ENCODE results near the gene RBM18. TPM values are rescaled to one million over a fixed set of nuclear protein-coding genes. Genes with fewer than 3 reads are reported as not detected.

Gene RBM18
- total RNA-seq, 2 experiments from 2014 or later: 23.8 to 24.4 TPM

DNA sequence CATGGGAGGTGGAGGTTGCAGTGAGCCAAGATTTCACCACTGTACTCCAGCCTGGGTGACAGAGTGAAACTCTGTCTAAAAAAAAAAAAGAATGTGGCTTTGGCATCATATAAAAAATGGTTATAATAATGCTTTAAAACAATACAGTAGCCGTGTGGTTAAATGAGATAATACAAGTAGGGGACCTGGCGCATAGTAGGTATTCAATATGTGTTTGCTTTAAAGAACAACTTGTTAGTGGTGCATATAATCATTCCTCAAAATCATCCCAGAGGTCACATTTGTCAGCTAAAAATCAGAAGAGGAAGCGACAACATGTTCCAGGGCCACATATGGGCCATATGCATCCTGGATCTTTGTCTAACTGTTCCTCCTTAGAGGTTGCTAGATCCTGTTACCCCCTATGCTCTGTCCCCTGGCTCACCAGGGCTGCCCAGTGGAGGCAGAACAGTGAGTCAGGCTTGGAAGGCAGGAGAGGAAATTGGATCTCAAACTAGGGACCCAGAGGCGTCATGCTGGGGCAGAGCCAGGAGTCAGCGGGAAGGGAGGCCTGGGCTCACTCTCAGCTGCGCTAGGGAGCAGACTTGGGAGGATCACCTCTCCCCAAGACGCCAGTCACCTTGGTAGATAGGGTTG, 63.6 kb downstream of the RBM18 start:
- H3K27me3 Mint-ChIP-seq: peaks cover 13% of the 10 kb centered on the region
- no peaks in the 10 kb centered on the region for H3K36me3 Mint-ChIP-seq
- H3K27ac Mint-ChIP-seq: no peak overlapping the region
- ATAC-seq (no peak), DNase-seq (no peak)
- CTCF ChIA-PET: no interaction called here
- H3K4me1 Mint-ChIP-seq: no peaks in the 10 kb centered on the region
- H3K9me3 Mint-ChIP-seq (ENCODE audit: low read depth): no peaks in the 10 kb centered on the region
- no peak overlapping the region for H3K4me3 Mint-ChIP-seq

DNA sequence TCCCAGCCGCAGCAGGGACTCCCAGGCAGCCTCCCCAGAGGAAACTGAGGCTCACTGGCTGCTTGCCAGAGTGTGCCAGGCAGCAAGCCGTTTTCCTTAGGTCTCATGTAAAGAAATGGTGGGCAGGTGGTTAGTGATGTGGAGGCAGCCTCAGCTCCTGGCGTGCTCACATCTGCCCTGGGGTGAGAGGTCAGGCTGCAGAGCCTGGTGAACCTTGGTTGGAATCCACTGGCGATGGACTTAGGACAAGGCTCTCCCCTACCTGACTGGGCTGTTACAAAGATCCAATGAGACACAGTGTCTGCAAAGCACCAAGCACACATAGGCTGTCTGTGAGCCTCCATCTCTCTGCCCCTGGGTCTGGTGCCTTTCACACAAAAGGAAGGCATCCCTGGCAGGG, 66.8 kb downstream of the RBM18 start:
- ATAC-seq (no peak), DNase-seq (no peak)
- CTCF ChIA-PET: no interaction called here
- Mint-ChIP-seq H3K9me3 (ENCODE audit: low read depth) (no peaks in the 10 kb centered on the region), H3K27me3 (peaks cover 20% of the 10 kb centered on the region), H3K27ac (no peak overlapping the region), H3K36me3 (no peaks in the 10 kb centered on the region), H3K4me1 (no peaks in the 10 kb centered on the region), H3K4me3 (no peak overlapping the region)

DNA sequence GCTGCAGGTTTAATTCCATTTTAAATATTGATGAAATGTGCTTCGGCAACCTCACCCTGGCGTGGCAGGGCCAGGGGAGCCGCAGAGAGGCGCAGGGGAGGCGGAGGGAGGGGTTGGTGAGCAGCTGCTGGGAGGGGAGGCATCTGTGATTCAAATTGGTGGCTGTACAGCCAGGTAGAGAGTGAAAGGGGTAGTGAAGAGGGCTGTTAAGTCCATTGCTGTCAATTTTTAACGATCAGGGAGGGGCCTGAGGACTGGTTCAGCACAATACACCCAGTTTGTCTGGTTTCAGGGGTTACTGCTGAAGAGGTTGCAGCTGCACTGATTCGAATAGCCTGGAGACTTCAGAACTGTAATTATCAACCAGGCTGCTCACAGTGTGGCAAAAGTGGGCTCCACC, 67.2 kb downstream of the RBM18 start:
- CTCF ChIA-PET: no interaction called here
- H3K27me3 Mint-ChIP-seq: peaks cover 20% of the 10 kb centered on the region
- no peaks in the 10 kb centered on the region for H3K9me3 Mint-ChIP-seq (ENCODE audit: low read depth)
- no peaks in the 10 kb centered on the region for H3K4me1 Mint-ChIP-seq
- no peak for DNase-seq
- H3K4me3 Mint-ChIP-seq: no peak overlapping the region
- H3K27ac Mint-ChIP-seq: no peak overlapping the region
- ATAC-seq: no peak
- H3K36me3 Mint-ChIP-seq: no peaks in the 10 kb centered on the region

DNA sequence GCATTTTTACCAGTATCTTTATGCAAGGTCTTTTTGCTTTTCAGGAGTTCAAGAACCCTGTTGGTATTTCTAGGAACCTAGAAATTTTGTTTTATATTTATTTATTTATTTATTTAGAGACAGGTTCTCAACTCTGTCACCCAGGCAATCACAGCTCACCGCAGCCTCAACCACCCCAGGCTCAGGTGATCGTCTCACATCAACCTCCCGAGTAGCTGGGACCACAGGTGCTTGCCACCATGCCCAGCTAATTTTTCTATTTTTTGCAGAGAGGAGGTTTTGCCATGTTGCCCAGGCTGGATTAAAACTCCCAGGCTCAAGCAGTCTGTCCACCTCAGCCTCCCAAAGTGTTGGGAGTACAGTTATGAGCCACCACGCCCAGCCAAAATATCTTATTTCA, 68.8 kb downstream of the RBM18 start:
- H3K27me3 Mint-ChIP-seq: peaks cover 20% of the 10 kb centered on the region
- no peak overlapping the region for H3K4me3 Mint-ChIP-seq
- ATAC-seq: no peak
- H3K36me3 Mint-ChIP-seq: no peaks in the 10 kb centered on the region
- DNase-seq: no peak
- H3K9me3 Mint-ChIP-seq (ENCODE audit: low read depth): no peaks in the 10 kb centered on the region
- CTCF ChIA-PET: no interaction called here
- H3K27ac Mint-ChIP-seq: no peak overlapping the region
- H3K4me1 Mint-ChIP-seq: no peaks in the 10 kb centered on the region

DNA sequence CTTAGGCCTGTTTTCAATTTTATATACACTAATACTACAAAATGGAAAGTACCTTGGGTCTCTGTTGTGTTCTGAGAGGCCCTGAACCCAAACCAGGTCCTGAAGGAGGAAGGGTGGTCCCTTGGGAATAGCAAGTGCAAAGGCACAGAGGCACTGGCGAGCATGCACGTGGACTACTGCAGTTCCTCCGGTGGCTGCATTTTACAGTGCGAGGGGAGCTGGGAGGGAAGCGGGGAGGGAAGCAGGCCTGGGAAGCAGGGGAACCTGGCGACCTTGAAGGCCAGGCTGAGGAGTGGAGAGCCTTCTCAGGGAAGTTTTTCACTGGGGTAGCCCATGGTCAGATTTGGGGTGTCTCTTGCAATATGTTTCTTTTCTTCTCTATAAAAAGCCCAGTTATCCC, 71.0 kb downstream of the RBM18 start:
- Mint-ChIP-seq H3K27me3 (peaks cover 20% of the 10 kb centered on the region), H3K9me3 (ENCODE audit: low read depth) (no peaks in the 10 kb centered on the region), H3K4me1 (no peaks in the 10 kb centered on the region), H3K36me3 (no peaks in the 10 kb centered on the region), H3K4me3 (no peak overlapping the region), H3K27ac (no peak overlapping the region)
- ATAC-seq (no peak), DNase-seq (no peak)
- CTCF ChIA-PET: no interaction called here

DNA sequence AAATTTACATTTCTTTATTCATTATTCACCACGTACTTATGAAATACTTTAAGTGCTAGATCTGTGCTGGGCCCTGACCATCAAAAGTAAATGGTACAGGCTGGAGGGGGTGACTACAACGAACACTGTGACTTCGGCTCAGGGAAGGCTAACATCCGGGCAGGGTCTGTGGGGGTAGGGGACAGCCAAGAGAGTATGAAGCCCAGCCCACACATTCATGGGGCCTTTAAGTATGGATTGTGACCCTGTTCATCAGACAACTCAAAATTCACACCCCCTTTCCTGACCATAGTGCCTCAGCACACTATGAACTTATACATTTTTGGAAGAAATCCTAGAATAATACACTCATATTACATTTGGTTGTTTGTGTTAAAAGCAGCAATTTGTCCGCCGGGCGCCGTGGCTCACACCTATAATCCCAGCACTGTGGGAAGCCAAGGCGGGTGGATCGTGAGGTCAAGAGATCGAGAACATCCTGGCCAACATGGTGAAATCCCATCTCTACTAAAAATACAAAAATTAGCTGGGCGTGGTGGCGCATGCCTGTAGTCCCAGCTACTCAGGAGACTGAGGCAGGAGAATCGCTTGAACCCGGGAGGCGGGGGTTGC, 71.6 kb downstream of the RBM18 start:
- Mint-ChIP-seq H3K4me1 (no peaks in the 10 kb centered on the region), H3K36me3 (no peaks in the 10 kb centered on the region), H3K27ac (no peak overlapping the region), H3K27me3 (peaks cover 16% of the 10 kb centered on the region), H3K4me3 (no peak overlapping the region), H3K9me3 (ENCODE audit: low read depth) (no peaks in the 10 kb centered on the region)
- ATAC-seq (no peak), DNase-seq (no peak)
- CTCF ChIA-PET: interaction anchor here (0.6 kb wide), 1 partner anchor 158 kb away, joined by 4 read pairs; no protein-coding TSS in a partner anchor

DNA sequence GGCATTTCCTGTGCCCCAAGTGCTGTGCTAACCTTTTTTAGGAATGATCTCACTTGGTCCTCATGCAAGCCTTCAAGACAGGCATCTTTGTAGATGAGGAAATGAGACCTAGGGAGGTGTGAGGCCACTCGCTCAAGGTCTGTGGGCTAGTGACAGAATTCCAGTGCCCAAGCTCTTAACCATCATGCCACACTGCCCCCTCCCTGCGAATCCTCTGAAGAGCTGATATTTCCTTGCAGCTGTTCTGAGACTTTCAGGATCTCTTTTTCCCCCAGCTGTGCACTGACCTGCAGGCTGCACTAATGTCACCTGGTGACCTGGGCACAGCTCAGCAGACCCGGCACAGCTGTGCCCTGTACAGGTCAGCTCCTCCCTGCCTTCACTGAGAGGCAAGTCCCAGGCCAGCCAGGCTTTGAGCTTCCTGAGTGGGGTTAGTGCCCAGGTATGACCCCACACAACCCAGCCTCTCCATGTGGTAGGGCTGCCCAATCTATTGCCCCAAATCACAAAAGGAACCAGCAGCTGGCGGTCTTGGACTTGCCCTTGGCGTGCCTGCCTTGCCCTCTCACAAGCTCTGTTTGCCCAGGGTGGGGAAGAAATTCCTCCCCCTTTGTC, 72.3 kb downstream of the RBM18 start:
- Mint-ChIP-seq H3K36me3 (no peaks in the 10 kb centered on the region), H3K4me3 (no peak overlapping the region), H3K27me3 (peaks cover 15% of the 10 kb centered on the region), H3K9me3 (ENCODE audit: low read depth) (no peaks in the 10 kb centered on the region), H3K27ac (no peak overlapping the region), H3K4me1 (no peaks in the 10 kb centered on the region)
- CTCF ChIA-PET: interaction anchor here (0.6 kb wide), 1 partner anchor 159 kb away, joined by 4 read pairs; no protein-coding TSS in a partner anchor
- DNase-seq (no peak), ATAC-seq (no peak)

DNA sequence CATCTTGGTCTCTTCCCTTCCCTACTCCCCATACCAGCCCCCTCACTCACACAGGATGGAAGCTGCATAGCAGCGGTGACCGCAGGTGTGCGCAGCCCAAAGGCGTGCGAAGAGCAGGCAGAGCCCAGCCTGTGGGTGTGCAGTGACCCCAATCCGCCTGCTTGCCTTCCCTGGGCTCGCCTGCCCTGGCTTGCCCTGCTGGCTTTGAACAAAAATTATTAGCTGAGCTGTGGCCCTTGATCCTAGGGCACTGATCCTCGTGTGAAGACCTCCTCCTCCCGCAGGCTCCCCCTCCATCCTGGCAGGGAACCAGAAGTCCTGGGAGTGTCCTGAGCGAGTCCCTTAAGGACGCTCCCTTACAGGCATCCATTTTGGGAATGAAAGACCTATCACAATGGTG, 73.1 kb downstream of the RBM18 start:
- no peaks in the 10 kb centered on the region for H3K36me3 Mint-ChIP-seq
- H3K27ac Mint-ChIP-seq: no peak overlapping the region

DNA sequence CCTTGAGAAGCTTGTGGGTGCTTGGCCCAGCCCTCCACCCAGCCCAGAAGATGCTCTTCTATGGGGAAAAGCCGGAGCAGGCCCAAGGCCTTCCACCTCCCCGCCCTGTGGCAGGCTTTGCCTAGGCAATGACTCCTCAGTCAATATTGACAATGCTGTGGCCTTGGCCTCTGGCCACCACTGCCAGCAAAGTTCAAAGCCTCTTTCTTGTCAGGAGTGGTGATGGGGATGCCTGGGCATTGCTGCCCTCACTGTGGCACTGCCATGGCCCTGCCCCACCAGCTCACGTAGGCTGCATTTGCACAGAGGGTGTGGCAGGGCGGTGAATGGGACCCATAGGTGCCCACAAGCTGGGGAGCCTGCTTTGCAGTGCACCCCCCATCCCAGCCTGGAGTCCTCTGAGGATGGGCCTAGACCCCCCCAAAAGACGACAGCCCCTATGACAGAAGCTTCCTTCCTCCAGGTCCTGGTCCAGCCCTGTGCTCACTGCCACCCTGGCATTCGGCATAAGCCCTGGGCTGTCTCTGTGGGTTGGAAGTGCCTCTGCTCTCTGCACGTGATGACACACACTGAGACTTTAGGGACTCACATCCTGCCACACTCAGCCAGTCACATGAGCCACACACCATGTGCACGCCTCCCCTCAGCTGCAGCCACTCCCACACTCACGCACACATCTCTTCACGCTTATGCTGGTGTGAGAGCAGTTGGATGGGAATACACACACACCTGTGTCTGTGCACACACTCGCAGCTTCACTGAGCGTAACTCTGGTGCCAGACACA, 73.9 kb downstream of the RBM18 start:
- ATAC-seq (peak; percentile 27), DNase-seq (peak; percentile 43)
- no peaks in the 10 kb centered on the region for H3K4me1 Mint-ChIP-seq
- no peaks in the 10 kb centered on the region for H3K36me3 Mint-ChIP-seq
- peaks cover 7% of the 10 kb centered on the region for H3K27me3 Mint-ChIP-seq
- H3K27ac Mint-ChIP-seq: no peak overlapping the region
- no peak overlapping the region for H3K4me3 Mint-ChIP-seq
- CTCF ChIA-PET: no interaction called here
- H3K9me3 Mint-ChIP-seq (ENCODE audit: low read depth): no peaks in the 10 kb centered on the region

More for the DNA sequence above, 73.1 kb downstream of the RBM18 start:
- H3K4me1 Mint-ChIP-seq: no peaks in the 10 kb centered on the region
- no peaks in the 10 kb centered on the region for H3K9me3 Mint-ChIP-seq (ENCODE audit: low read depth)
- no peak for DNase-seq
- H3K4me3 Mint-ChIP-seq: no peak overlapping the region
- CTCF ChIA-PET: no interaction called here
- H3K27me3 Mint-ChIP-seq: peaks cover 7% of the 10 kb centered on the region
- ATAC-seq: no peak

DNA sequence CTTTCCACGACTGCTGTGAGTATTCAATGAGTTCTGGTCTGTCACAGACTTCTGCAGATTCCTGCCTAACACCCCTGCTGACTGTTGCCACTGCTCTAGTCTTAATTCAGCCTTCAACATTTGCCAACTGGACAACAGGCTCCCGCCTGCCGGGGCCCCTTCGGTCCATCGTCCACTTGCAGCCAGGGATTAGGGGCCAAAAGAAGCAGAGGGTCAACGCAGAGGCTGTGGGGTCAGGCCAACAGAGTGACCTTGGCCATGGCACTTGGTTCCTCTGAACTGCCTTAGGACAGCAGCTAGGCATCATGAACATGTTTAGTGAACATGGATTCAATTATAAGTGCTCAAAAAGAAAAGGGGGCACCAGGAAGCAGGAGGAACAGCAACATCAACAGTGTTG, 76.3 kb downstream of the RBM18 start:
- Mint-ChIP-seq H3K4me1 (no peaks in the 10 kb centered on the region), H3K27ac (no peak overlapping the region), H3K9me3 (ENCODE audit: low read depth) (no peaks in the 10 kb centered on the region), H3K27me3 (peaks cover 5% of the 10 kb centered on the region), H3K4me3 (no peak overlapping the region), H3K36me3 (no peaks in the 10 kb centered on the region)
- no peak for DNase-seq
- CTCF ChIA-PET: no interaction called here
- no peak for ATAC-seq

Other genes with a start within 250 kb of the RBM18 start
- 1 to 10 TPM; 2.2 to 2.5 TPM for gene TTLL11, start 171.5 kb downstream of the RBM18 start, total RNA-seq
- gene NDUFA8, start 105.1 kb downstream of the RBM18 start, total RNA-seq: 10 to 100 TPM; 36.4 to 49.1 TPM
- gene MORN5, start 104.9 kb downstream of the RBM18 start, total RNA-seq: not detected
- gene LHX6, start 35.9 kb downstream of the RBM18 start, total RNA-seq: not detected
- 10 to 100 TPM; 27.9 to 39.5 TPM for gene MRRF, start within 50 bp of the RBM18 start, total RNA-seq
- 1 to 10 TPM in 1 of 2 experiments, under 1 TPM in 1; 0.35 to 1.0 TPM for gene PTGS1, start 106.2 kb upstream of the RBM18 start, total RNA-seq
- gene OR1J1, start 213.1 kb upstream of the RBM18 start, total RNA-seq: not detected
- gene OR1J2, start 246.0 kb upstream of the RBM18 start, total RNA-seq: not detected

All from activated CD8-positive, alpha-beta memory T cell treated with anti-CD3 and anti-CD28 coated beads, Interleukin-2, amount 10 ng/mL, durations not matched to agents 7 days and 5 days (primary cell).